ENCODE results near the gene PTPRN2. TPM values are rescaled to one million over a fixed set of nuclear protein-coding genes. Genes with fewer than 3 reads are reported as not detected.

Gene PTPRN2
- total RNA-seq, 1 donor, result 0.09 TPM

- no peak for DNase-seq (ENCODE audit: low read depth)
- H3K4me3 ChIP-seq (ENCODE audit: low read depth, low read length), result no peak overlapping the region
- TF ChIP-seq, protein P1, sequence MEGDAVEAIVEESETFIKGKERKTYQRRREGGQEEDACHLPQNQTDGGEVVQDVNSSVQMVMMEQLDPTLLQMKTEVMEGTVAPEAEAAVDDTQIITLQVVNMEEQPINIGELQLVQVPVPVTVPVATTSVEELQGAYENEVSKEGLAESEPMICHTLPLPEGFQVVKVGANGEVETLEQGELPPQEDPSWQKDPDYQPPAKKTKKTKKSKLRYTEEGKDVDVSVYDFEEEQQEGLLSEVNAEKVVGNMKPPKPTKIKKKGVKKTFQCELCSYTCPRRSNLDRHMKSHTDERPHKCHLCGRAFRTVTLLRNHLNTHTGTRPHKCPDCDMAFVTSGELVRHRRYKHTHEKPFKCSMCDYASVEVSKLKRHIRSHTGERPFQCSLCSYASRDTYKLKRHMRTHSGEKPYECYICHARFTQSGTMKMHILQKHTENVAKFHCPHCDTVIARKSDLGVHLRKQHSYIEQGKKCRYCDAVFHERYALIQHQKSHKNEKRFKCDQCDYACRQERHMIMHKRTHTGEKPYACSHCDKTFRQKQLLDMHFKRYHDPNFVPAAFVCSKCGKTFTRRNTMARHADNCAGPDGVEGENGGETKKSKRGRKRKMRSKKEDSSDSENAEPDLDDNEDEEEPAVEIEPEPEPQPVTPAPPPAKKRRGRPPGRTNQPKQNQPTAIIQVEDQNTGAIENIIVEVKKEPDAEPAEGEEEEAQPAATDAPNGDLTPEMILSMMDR (IDR thresholded peaks at IDR 0.05; ENCODE audit: insufficient read depth, low read length), result no peak
Measured at GRCh38 chr7:158432369-158433341, 155.0 kb downstream of the PTPRN2 start.

- TF ChIP-seq, protein P1 (IDR thresholded peaks at IDR 0.05; ENCODE audit: insufficient read depth, low read length), result no peak
- peak; percentile 10 for DNase-seq (ENCODE audit: low read depth)
- no peak overlapping the region for H3K4me3 ChIP-seq (ENCODE audit: low read depth, low read length)
Measured at GRCh38 chr7:158431941-158432347, 155.7 kb downstream of the PTPRN2 start.

- TF ChIP-seq, protein P1 (IDR thresholded peaks at IDR 0.05; ENCODE audit: insufficient read depth, low read length), result no peak
- H3K4me3 ChIP-seq (ENCODE audit: low read depth, low read length), result no peak overlapping the region
- no peak for DNase-seq (ENCODE audit: low read depth)
Measured at GRCh38 chr7:158431055-158431940, 156.3 kb downstream of the PTPRN2 start.

DNA sequence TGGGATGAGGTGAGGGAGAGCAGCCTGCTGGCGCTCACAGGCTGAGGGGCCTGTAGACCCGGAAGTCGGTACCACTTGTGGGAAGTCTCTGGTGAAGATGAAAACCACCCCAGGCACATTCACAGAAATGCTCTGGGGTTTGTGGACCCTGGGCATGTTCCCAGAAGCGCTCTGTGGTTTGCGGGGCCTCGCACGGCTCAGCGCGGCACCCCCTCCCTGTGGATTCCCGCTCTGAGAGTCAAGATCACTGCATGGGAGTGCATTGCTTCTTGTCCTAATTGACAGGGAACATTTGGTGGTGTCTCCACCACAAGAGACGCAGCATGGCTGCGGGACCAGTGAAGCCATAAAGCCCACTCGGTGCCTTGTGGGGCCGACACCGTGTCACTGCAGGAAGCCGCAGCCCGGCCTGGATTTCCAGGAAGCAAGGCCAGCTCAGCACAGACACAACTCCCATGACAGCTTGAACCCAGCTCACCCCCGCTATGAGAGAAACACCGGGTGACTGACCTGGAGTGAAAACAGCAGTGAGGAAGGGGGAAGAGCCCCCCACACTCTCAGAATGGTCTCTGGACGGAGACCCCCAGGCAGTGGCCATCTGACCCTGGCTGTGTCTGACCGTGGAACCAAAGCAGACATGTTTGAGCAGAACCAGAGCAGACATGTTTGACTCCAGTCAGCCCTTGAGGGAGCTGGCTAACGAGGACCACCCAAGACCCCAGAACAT is 157.2 kb downstream of the PTPRN2 start:
- no peak overlapping the region for H3K4me3 ChIP-seq (ENCODE audit: low read depth, low read length)
- TF ChIP-seq, protein P1 (IDR thresholded peaks at IDR 0.05; ENCODE audit: insufficient read depth, low read length), result no peak
- DNase-seq (ENCODE audit: low read depth), result no peak

GRCh38 chr7:158428837-158429753 is 158.5 kb downstream of the PTPRN2 start:
- DNase-seq (ENCODE audit: low read depth), result no peak
- TF ChIP-seq, protein P1 (IDR thresholded peaks at IDR 0.05; ENCODE audit: insufficient read depth, low read length), result no peak
- no peak overlapping the region for H3K4me3 ChIP-seq (ENCODE audit: low read depth, low read length)

Data from fibroblast of the aortic adventitia (primary cell).